Articular chondrocyte of knee joint (primary cell): ENCODE data around the gene SEC23A. TPM values are rescaled to one million over a fixed set of nuclear protein-coding genes. Genes with fewer than 3 reads are reported as not detected.

Source experiments
- small RNA-seq: library from RNA; depleted of rRNA; stranded (forward); fragments of <200 nt; gene quantifications from one replicate; pipeline ENCODE3, GENCODE V24; 2012
- total RNA-seq: library from RNA; depleted of rRNA; stranded (reverse); fragments of >200 nt; gene quantifications from 2 replicates; pipeline ENCODE4 v1.2.3, GENCODE V29; 2012

Gene SEC23A
- total RNA-seq = 344 and 396 TPM in 2 replicates

GRCh38 chr14:39102969-39103957 lies at the start of gene SEC23A:
TSS of gene SEC23A (minus strand) at chr14:39103235. CDS start at chr14:39096118, 7,117 bp downstream.

DNA sequence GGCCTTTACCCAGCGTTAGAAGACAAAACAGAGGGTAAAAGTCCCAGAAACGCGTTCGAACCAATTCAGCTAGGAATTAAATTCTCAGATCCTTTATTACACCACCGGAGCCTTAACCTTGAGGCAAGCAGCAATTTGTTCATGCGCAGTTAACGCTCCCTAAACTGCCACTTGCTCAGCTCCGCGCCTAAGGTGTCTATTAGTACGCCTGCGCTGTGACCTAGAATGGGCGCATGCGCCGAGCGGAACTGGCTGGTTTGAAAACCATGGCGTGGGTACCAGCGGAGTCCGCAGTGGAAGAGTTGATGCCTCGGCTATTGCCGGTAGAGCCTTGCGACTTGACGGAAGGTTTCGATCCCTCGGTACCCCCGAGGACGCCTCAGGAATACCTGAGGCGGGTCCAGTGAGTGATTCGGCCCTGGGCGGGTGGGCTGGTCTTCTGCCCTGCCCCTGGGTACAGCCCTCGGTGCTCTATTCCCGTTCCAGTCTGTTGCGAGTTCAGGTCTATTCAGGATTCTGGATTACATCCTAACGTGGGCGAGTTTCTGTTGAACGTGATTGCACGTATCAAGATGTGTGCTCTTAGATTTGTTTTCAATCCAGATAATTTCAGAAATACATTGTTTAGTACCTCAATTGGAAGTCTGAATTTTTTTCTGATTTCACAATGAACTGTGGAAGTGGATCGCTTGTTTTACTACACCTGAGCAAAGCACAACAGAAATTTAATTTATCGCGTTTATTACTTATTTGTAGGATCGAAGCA lies 11.2 kb upstream of the SEC23A start, which contains the start of gene GEMIN2:
Gene GEMIN2 (plus strand): TSS at position 251 of the 766 bp plus-strand sequence. CDS start 16 bp downstream, at position 267.

Small RNA genes within 50 kb of the gene (small RNA-seq; reads per million reads assigned to genes)
- gene AL109628.1 = not detected
- not detected for gene RF00019

Other genes starting within 250 kb of the SEC23A start
- 21.8 and 22.7 TPM in 2 replicates for gene GEMIN2, start 11.1 kb upstream of the SEC23A start, total RNA-seq
- gene TRAPPC6B, start 67.1 kb upstream of the SEC23A start, total RNA-seq = 27.2 and 33.1 TPM in 2 replicates
- 18.3 and 19.7 TPM in 2 replicates for gene PNN, start 72.0 kb upstream of the SEC23A start, total RNA-seq
- gene MIA2, start 130.7 kb upstream of the SEC23A start, total RNA-seq = 22.7 and 23.6 TPM in 2 replicates